ENCODE results near the gene JAG2. TPM values are rescaled to one million over a fixed set of nuclear protein-coding genes. Genes with fewer than 3 reads are reported as not detected.

The JAG2 gene
- total and polyA plus RNA-seq, 2 donors from 2014 or later, result 6.3 to 26.1 TPM

DNA sequence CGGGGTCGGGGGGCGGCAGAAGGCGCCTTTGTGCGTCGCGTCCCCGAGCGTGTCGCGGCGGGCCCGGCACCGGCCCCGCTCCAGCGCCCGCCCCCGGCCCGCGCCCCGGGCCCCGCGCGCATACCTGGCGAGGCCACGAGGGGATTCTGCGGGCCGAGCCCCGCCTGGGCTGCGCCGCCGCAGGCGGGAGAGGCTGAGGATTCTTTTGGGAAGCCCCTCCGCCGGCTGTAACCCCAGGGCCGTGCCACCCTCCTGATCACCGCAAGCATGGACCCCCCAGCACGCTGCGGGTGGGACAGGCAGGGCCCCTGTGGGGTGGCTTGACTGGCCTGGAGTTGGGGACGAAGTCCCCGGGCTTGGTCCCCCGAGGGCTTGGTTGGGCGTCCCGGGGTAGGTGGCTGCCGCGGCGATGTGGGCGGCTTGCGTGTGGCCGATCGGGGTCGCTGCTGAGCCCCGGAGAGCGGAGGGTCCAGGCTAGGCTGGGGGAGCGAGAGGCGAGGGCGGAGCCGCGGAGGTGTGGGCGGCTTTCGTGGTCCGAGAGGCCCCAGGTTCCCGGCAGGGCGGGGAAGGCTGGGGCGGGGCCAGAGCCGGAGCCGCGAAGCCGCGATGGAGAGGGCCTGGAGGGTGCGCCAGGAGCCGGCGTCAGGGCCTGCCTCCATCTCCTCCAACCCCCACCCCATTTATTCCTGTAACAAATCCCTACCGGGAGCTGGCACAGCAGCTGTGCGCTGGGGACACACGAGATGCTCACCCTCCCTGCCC lies 75.0 kb downstream of the JAG2 start:
- H3K27ac ChIP-seq (ENCODE audit: low read depth in 2 of 2, low read length in 2 of 2), result peak overlapping the region; percentile 75 to 88
- no peaks in the 10 kb centered on the region for H3K9me3 ChIP-seq (ENCODE audit: control insufficient read depth in 2 of 3, insufficient read depth in 1 of 3, low read length in 3 of 3)
- FAIRE-seq (no peak), DNase-seq (peak; percentile 92 to 96 (median 92))
- peak; percentile 18 for TF ChIP-seq CTCF (IDR thresholded peaks at IDR 0.05; ENCODE audit: borderline replicate concordance, extremely low read depth, insufficient read depth)
- intact Hi-C loops (cut with DNase I), result no loop called here
- H3K9ac ChIP-seq (ENCODE audit: low read length in 3 of 3), result no peak overlapping the region
- H3K36me3 ChIP-seq (ENCODE audit: control insufficient read depth in 2 of 3, insufficient read depth in 3 of 3, low read length in 3 of 3), result no peaks in the 10 kb centered on the region
- peak overlapping the region; percentile 17 to 54 (median 33) for H3K4me3 ChIP-seq (ENCODE audit: low read length in 3 of 3)
- no peaks in the 10 kb centered on the region for H3K27me3 ChIP-seq (ENCODE audit: control insufficient read depth, insufficient read depth, low read length)
- peaks cover 0 to 40% (median 8%) of the 10 kb centered on the region in 3 donors for H3K4me1 ChIP-seq (ENCODE audit: control insufficient read depth in 2 of 3, insufficient read depth in 2 of 3, low read depth in 1 of 3, low read length in 3 of 3)

- no peak for FAIRE-seq
- peaks cover 0 to 42% (median 8%) of the 10 kb centered on the region in 3 donors for H3K4me1 ChIP-seq (ENCODE audit: control insufficient read depth in 2 of 3, insufficient read depth in 2 of 3, low read depth in 1 of 3, low read length in 3 of 3)
- DNase-seq, result peak in 4 of 5 donors; percentile 66 to 92 (median 82)
- no peaks in the 10 kb centered on the region for H3K9me3 ChIP-seq (ENCODE audit: control insufficient read depth in 2 of 3, insufficient read depth in 1 of 3, low read length in 3 of 3)
- peak overlapping the region; percentile 75 to 78 for H3K27ac ChIP-seq (ENCODE audit: low read depth in 2 of 2, low read length in 2 of 2)
- H3K9ac ChIP-seq (ENCODE audit: low read length in 3 of 3), result peak overlapping the region in 1 of 3 donors; percentile 34
- H3K36me3 ChIP-seq (ENCODE audit: control insufficient read depth in 2 of 3, insufficient read depth in 3 of 3, low read length in 3 of 3), result no peaks in the 10 kb centered on the region
- H3K27me3 ChIP-seq (ENCODE audit: control insufficient read depth, insufficient read depth, low read length), result no peaks in the 10 kb centered on the region
- intact Hi-C loops (cut with DNase I), result no loop called here
- H3K4me3 ChIP-seq (ENCODE audit: low read length in 3 of 3), result peak overlapping the region in 1 of 3 donors; percentile 21
- TF ChIP-seq CTCF (IDR thresholded peaks at IDR 0.05; ENCODE audit: borderline replicate concordance, extremely low read depth, insufficient read depth), result no peak
These were observed 75.5 kb downstream of the JAG2 start for GRCh38 chr14:105093038-105093430.

GRCh38 chr14:105092171-105093037 lies 76.2 kb downstream of the JAG2 start:
- H3K36me3 ChIP-seq (ENCODE audit: control insufficient read depth in 2 of 3, insufficient read depth in 3 of 3, low read length in 3 of 3), result no peaks in the 10 kb centered on the region
- no peaks in the 10 kb centered on the region for H3K9me3 ChIP-seq (ENCODE audit: control insufficient read depth in 2 of 3, insufficient read depth in 1 of 3, low read length in 3 of 3)
- no peaks in the 10 kb centered on the region for H3K27me3 ChIP-seq (ENCODE audit: control insufficient read depth, insufficient read depth, low read length)
- intact Hi-C loops (cut with DNase I), result no loop called here
- FAIRE-seq (no peak), DNase-seq (peak; percentile 33 to 85 (median 56))
- H3K9ac ChIP-seq (ENCODE audit: low read length in 3 of 3), result peak overlapping the region in 1 of 3 donors; percentile 34
- H3K4me3 ChIP-seq (ENCODE audit: low read length in 3 of 3), result peak overlapping the region in 1 of 3 donors; percentile 21
- H3K4me1 ChIP-seq (ENCODE audit: control insufficient read depth in 2 of 3, insufficient read depth in 2 of 3, low read depth in 1 of 3, low read length in 3 of 3), result peaks cover 0 to 42% (median 8%) of the 10 kb centered on the region in 3 donors
- peak overlapping the region; percentile 75 to 79 for H3K27ac ChIP-seq (ENCODE audit: low read depth in 2 of 2, low read length in 2 of 2)
- no peak for TF ChIP-seq CTCF (IDR thresholded peaks at IDR 0.05; ENCODE audit: borderline replicate concordance, extremely low read depth, insufficient read depth)

All from kidney (tissue), 14 donors.